Vagina (tissue), 2 donors: ENCODE measurements around the gene GPR42. TPM values are rescaled to one million over a fixed set of nuclear protein-coding genes. Genes with fewer than 3 reads are reported as not detected.
"Not testable (repeated sequence)": the region's sequence is repeated elsewhere in the genome, so short reads cannot be mapped to it uniquely, and the experiment has no call there.

ENCODE experiments used
- DNase-seq, 2 donors: peaks; one replicate each; pipeline ENCODE4 v3.0.0-alpha.2; 2017; ENCODE audit errors: extremely low spot score in 2 of 2
- H3K27ac ChIP-seq: fragments of 200-600 bp; sonication (generic); one replicate; pipeline ENCODE4 v1.5.1; 2019
- H3K27me3 ChIP-seq: fragments of 200-600 bp; sonication (generic); one replicate; pipeline ENCODE4 v1.5.1; 2019
- H3K36me3 ChIP-seq, 2 donors: fragments of 200-600 bp; sonication (generic); one replicate each; pipeline ENCODE4 v1.5.1; 2017 to 2019
- H3K4me1 ChIP-seq: fragments of 200-600 bp; sonication (generic); one replicate; pipeline ENCODE4 v1.5.1; 2019
- H3K4me3 ChIP-seq, 2 donors: fragments of 200-600 bp; sonication (generic); 1 replicate in 1 of 2; 2 replicates in 1 of 2; pipeline ENCODE4 v1.5.1; 2016 to 2019
- H3K9me3 ChIP-seq: fragments of 200-600 bp; sonication (generic); one replicate; pipeline ENCODE4 v1.5.1; 2019
- POLR2A ChIP-seq, 2 donors: fragments of 450-650 bp; IDR thresholded peaks; one replicate each; pipeline ENCODE4 v1.6.1; 2017; ENCODE audit warnings: antibody characterized with exemption in 2 of 2, mild to moderate bottlenecking in 2 of 2, moderate library complexity in 2 of 2
- POLR2AphosphoS5 ChIP-seq, 2 donors: sonication (generic); formaldehyde crosslinking; IDR thresholded peaks; one replicate each; pipeline ENCODE4 v1.9.0; 2017; ENCODE audit warnings: antibody characterized with exemption in 2 of 2, mild to moderate bottlenecking in 2 of 2, low read depth in 1 of 2; ENCODE audit not compliant: insufficient read depth in 1 of 2
- intact Hi-C: fragments of 100-400 bp; cut with DNase I; formaldehyde crosslinking; loops from one replicate; pipeline ENCODE4 v1.15.1; 2023
- total RNA-seq: library from RNA; depleted of rRNA; stranded (reverse); fragments of >200 nt; gene quantifications from one replicate; pipeline ENCODE4 v1.2.3, GENCODE V29; 2016
- TF ChIP-seq, protein P1 (sequence below), 3 experiments: fragments of 450-650 bp in 2 of 3; fragments of 200-600 bp in 1 of 3; sonication (generic) in 1 of 3; IDR thresholded peaks; one replicate each; pipeline ENCODE4 v1.5.1; 2017 to 2019; ENCODE audit warnings: antibody characterized with exemption in 3 of 3, mild to moderate bottlenecking in 2 of 3, moderate library complexity in 2 of 3

The GPR42 gene
- total RNA-seq, 1 donor from 2014 or later, result not detected

DNA sequence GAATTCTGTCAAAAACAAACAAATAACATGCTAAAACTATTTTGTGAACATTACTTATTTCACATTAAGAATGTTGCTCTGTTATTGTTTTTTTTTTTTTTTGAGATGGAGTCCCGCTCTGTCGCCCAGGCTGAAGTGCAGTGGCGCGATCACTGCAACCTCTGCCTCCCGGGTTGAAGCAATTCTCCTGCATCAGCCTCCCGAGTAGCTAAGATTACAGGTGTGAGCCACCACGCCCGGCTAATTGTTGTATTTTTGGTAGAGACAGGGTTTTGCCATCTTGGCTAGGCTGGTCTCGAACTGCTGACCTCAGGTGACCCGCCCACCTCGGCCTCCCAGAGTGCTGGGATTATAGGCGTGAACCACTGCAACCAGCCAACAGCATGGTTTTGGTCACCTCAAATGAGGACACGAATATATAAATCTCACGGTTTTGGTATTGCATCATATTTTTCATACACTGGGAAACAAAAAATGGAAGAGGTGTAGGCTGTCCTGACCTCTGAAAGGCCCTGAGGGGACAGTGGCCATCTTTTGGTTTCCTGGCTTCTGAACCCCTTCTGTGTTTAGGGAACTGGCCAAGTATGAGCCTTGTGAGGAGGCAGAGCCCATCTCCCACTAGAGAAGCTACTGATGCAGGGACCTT is 25.5 kb downstream of the GPR42 start:
- DNase-seq, result no peak
- intact Hi-C loops, result no loop called here

GRCh38 chr19:35397064-35397463 is 26.2 kb downstream of the GPR42 start:
- H3K9me3 ChIP-seq, result no peaks in the 10 kb centered on the region
- H3K36me3 ChIP-seq, result no peaks in the 10 kb centered on the region
- H3K4me1 ChIP-seq, result no peaks in the 10 kb centered on the region
- no peak for TF ChIP-seq POLR2A (IDR thresholded peaks at IDR 0.05)
- H3K4me3 ChIP-seq, result no peak overlapping the region
- no peak overlapping the region for H3K27ac ChIP-seq
- H3K27me3 ChIP-seq, result no peaks in the 10 kb centered on the region
- intact Hi-C loops, result no loop called here
- no peak for DNase-seq

More for the DNA sequence above, 25.5 kb downstream of the GPR42 start:
- Histone ChIP-seq H3K4me3 (no peak overlapping the region), H3K4me1 (no peaks in the 10 kb centered on the region), H3K36me3 (no peaks in the 10 kb centered on the region), H3K27ac (no peak overlapping the region), H3K27me3 (no peaks in the 10 kb centered on the region), H3K9me3 (no peaks in the 10 kb centered on the region)
- TF ChIP-seq, protein P1, sequence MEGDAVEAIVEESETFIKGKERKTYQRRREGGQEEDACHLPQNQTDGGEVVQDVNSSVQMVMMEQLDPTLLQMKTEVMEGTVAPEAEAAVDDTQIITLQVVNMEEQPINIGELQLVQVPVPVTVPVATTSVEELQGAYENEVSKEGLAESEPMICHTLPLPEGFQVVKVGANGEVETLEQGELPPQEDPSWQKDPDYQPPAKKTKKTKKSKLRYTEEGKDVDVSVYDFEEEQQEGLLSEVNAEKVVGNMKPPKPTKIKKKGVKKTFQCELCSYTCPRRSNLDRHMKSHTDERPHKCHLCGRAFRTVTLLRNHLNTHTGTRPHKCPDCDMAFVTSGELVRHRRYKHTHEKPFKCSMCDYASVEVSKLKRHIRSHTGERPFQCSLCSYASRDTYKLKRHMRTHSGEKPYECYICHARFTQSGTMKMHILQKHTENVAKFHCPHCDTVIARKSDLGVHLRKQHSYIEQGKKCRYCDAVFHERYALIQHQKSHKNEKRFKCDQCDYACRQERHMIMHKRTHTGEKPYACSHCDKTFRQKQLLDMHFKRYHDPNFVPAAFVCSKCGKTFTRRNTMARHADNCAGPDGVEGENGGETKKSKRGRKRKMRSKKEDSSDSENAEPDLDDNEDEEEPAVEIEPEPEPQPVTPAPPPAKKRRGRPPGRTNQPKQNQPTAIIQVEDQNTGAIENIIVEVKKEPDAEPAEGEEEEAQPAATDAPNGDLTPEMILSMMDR (IDR thresholded peaks at IDR 0.05), result no peak
- TF ChIP-seq POLR2A (IDR thresholded peaks at IDR 0.05), result no peak
- TF ChIP-seq POLR2AphosphoS5 (IDR thresholded peaks at IDR 0.05; ENCODE audit: insufficient read depth in 1 of 2, low read depth in 1 of 2), result no peak

GRCh38 chr19:35398570-35398969 is 27.7 kb downstream of the GPR42 start:
- H3K4me1 ChIP-seq, result no peaks in the 10 kb centered on the region
- H3K27ac ChIP-seq, result no peak overlapping the region
- no peaks in the 10 kb centered on the region for H3K27me3 ChIP-seq
- no peaks in the 10 kb centered on the region for H3K9me3 ChIP-seq
- no peak overlapping the region for H3K4me3 ChIP-seq
- TF ChIP-seq POLR2A (IDR thresholded peaks at IDR 0.05), result no peak
- DNase-seq, result no peak
- intact Hi-C loops, result no loop called here
- no peaks in the 10 kb centered on the region for H3K36me3 ChIP-seq

GRCh38 chr19:35399231-35399630 is 28.4 kb downstream of the GPR42 start:
- DNase-seq, result no peak
- Histone ChIP-seq H3K27me3 (no peaks in the 10 kb centered on the region), H3K9me3 (no peaks in the 10 kb centered on the region), H3K36me3 (no peaks in the 10 kb centered on the region), H3K27ac (no peak overlapping the region), H3K4me1 (no peaks in the 10 kb centered on the region), H3K4me3 (no peak overlapping the region)
- TF ChIP-seq, protein P1 (IDR thresholded peaks at IDR 0.05), result no peak
- no peak for TF ChIP-seq POLR2A (IDR thresholded peaks at IDR 0.05)
- TF ChIP-seq POLR2AphosphoS5 (IDR thresholded peaks at IDR 0.05; ENCODE audit: insufficient read depth in 1 of 2, low read depth in 1 of 2), result no peak
- intact Hi-C loops, result no loop called here

- no peak overlapping the region for H3K27ac ChIP-seq
- H3K9me3 ChIP-seq, result no peaks in the 10 kb centered on the region
- intact Hi-C loops, result no loop called here
- TF ChIP-seq POLR2A (IDR thresholded peaks at IDR 0.05) (no peak), POLR2AphosphoS5 (IDR thresholded peaks at IDR 0.05; ENCODE audit: insufficient read depth in 1 of 2, low read depth in 1 of 2) (no peak)
- TF ChIP-seq, protein P1 (IDR thresholded peaks at IDR 0.05), result no peak
- no peaks in the 10 kb centered on the region for H3K36me3 ChIP-seq
- DNase-seq, result no peak
- no peaks in the 10 kb centered on the region for H3K27me3 ChIP-seq
- no peak overlapping the region for H3K4me3 ChIP-seq
- no peaks in the 10 kb centered on the region for H3K4me1 ChIP-seq
Measured at GRCh38 chr19:35399948-35400772, 29.3 kb downstream of the GPR42 start.

GRCh38 chr19:35400773-35401100 is 29.9 kb downstream of the GPR42 start:
- Histone ChIP-seq H3K27me3 (no peaks in the 10 kb centered on the region), H3K27ac (no peak overlapping the region), H3K4me1 (no peaks in the 10 kb centered on the region), H3K36me3 (no peaks in the 10 kb centered on the region), H3K9me3 (no peaks in the 10 kb centered on the region), H3K4me3 (no peak overlapping the region)
- TF ChIP-seq, protein P1 (IDR thresholded peaks at IDR 0.05), result no peak
- no peak for TF ChIP-seq POLR2AphosphoS5 (IDR thresholded peaks at IDR 0.05; ENCODE audit: insufficient read depth in 1 of 2, low read depth in 1 of 2)
- TF ChIP-seq POLR2A (IDR thresholded peaks at IDR 0.05), result no peak
- DNase-seq, result no peak
- intact Hi-C loops, result no loop called here

DNA sequence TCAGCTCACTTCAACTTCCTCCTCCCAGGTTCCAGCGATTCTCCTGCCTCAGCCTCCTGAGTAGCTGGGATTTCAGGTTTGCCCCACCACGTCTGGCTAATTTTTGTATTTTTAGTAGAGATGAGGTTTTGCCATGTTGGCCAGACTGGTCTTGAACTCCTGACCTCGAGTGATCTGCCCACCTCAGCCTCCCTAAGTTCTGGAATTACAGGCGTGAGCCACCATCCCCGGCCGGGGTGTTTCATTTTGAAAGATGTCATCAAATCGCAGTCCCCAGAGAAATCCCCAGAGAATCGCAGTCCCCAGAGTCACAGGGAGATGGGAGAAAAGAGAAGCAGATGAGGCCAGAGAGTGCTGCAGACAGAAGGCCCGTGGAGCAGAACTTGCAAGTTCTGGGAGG is 30.5 kb downstream of the GPR42 start:
- H3K27me3 ChIP-seq, H3K9me3 ChIP-seq, intact Hi-C loops, DNase-seq, H3K27ac ChIP-seq, H3K4me1 ChIP-seq, H3K36me3 ChIP-seq, H3K4me3 ChIP-seq: not testable (repeated sequence)
